Thoracic aorta (tissue), 2 donors: ENCODE data around the gene CDKN2AIP. TPM values are rescaled to one million over a fixed set of nuclear protein-coding genes. Genes with fewer than 3 reads are reported as not detected.

Source experiments
- ATAC-seq: fragments of 150-250 bp; one replicate; pipeline ENCODE4 v1.8.0; 2017; ENCODE audit warnings: low read depth; ENCODE audit not compliant: insufficient number of reproducible peaks, low FRiP score
- DNase-seq: peaks from one replicate; pipeline ENCODE4 v3.0.0-alpha.2; 2020; ENCODE audit warnings: low spot score
- H3K27ac ChIP-seq, 2 donors: fragments of 200-600 bp; sonication (generic); 1 replicate in 1 of 2; 2 replicates in 1 of 2; pipeline ENCODE4 v1.5.1; 2016; ENCODE audit warnings: mild to moderate bottlenecking in 2 of 2, moderate library complexity in 2 of 2
- H3K27me3 ChIP-seq: fragments of 200-600 bp; sonication (generic); replicated peaks from 2 replicates; pipeline ENCODE4 v1.6.0; 2016; ENCODE audit warnings: mild to moderate bottlenecking; ENCODE audit not compliant: insufficient read depth
- H3K36me3 ChIP-seq: fragments of 200-600 bp; sonication (generic); one replicate; pipeline ENCODE4 v1.5.1; 2016
- H3K4me1 ChIP-seq, 2 donors: fragments of 200-600 bp; sonication (generic); 1 replicate in 1 of 2; 2 replicates in 1 of 2; pipeline versions ENCODE4 v1.5.1 to v1.6.0; 2016; ENCODE audit warnings: low read depth in 2 of 2, mild to moderate bottlenecking in 1 of 2; ENCODE audit not compliant: control insufficient read depth in 1 of 2
- H3K4me3 ChIP-seq: fragments of 200-600 bp; sonication (generic); 2 replicates; pipeline ENCODE4 v1.5.1; 2016; ENCODE audit warnings: mild to moderate bottlenecking
- H3K9me3 ChIP-seq: fragments of 200-600 bp; sonication (generic); 2 replicates; pipeline ENCODE4 v1.5.1; 2016
- total RNA-seq, 2 donors: library from RNA; depleted of rRNA; stranded (reverse); fragments of >200 nt; gene quantifications; one replicate each; pipeline versions ENCODE4 v1.1.0 to v1.2.3, GENCODE V29; 2016
- TF ChIP-seq, protein P1 (sequence below): fragments of 200-600 bp; sonication (generic); IDR thresholded peaks from one replicate; pipeline ENCODE4 v1.5.1; 2019; ENCODE audit warnings: antibody characterized with exemption

Gene CDKN2AIP
- total RNA-seq, 2 donors from 2014 or later: 12.9 to 20.5 TPM

- Histone ChIP-seq H3K9me3 (no peaks in the 10 kb centered on the region), H3K27ac (no peak overlapping the region), H3K27me3 (no peaks in the 10 kb centered on the region), H3K4me1 (peaks cover 0 to 6% of the 10 kb centered on the region in 2 donors), H3K36me3 (no peaks in the 10 kb centered on the region), H3K4me3 (peak overlapping the region; percentile 89)
- ATAC-seq (no peak), DNase-seq (no peak)
- TF ChIP-seq, protein P1, sequence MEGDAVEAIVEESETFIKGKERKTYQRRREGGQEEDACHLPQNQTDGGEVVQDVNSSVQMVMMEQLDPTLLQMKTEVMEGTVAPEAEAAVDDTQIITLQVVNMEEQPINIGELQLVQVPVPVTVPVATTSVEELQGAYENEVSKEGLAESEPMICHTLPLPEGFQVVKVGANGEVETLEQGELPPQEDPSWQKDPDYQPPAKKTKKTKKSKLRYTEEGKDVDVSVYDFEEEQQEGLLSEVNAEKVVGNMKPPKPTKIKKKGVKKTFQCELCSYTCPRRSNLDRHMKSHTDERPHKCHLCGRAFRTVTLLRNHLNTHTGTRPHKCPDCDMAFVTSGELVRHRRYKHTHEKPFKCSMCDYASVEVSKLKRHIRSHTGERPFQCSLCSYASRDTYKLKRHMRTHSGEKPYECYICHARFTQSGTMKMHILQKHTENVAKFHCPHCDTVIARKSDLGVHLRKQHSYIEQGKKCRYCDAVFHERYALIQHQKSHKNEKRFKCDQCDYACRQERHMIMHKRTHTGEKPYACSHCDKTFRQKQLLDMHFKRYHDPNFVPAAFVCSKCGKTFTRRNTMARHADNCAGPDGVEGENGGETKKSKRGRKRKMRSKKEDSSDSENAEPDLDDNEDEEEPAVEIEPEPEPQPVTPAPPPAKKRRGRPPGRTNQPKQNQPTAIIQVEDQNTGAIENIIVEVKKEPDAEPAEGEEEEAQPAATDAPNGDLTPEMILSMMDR: peak; percentile 34
Observed at GRCh38 chr4:183398298-183399125, 45.9 kb upstream of the CDKN2AIP start.

DNA sequence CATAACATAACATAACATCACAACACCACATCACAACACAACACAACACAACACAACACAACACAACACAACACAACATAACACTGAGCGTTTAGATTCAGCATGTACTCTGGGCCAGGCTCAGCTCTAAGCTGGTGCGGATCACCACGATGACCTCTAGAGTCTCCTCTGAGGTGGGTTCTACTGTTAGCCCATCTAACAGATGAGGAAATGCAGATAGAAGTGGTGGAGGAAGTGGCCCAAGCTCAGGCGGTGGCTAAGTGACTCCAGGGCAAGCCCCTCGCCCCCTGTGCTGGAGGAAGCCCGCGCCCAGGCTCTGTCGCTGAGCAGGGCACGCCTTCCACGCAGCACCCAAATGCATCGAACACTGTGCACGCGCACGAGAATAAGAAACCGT lies 45.3 kb upstream of the CDKN2AIP start:
- H3K9me3 ChIP-seq: no peaks in the 10 kb centered on the region
- no peaks in the 10 kb centered on the region for H3K36me3 ChIP-seq
- ATAC-seq (no peak), DNase-seq (no peak)
- no peaks in the 10 kb centered on the region for H3K27me3 ChIP-seq
- TF ChIP-seq, protein P1: no peak
- no peak overlapping the region for H3K27ac ChIP-seq
- peaks cover 0 to 6% of the 10 kb centered on the region in 2 donors for H3K4me1 ChIP-seq
- H3K4me3 ChIP-seq: peak overlapping the region; percentile 89

DNA sequence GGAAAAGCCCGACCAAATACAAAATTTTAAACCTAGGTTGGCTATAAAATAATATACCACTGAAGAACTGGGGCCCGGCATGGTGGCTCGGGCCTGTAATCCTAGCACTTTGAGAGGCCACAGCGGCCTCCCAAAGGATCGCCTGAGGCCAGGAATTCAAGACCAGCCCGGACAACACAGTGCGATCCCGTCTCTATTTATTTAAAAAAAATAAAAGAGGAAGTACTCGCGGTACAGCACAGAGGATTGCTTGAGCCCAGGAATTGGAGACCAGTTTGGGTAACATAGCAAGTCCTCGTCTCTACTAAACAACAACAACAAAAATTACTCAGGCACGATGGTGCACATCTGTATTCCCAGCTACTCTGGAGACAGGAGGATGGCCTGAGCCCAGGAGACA lies 44.8 kb upstream of the CDKN2AIP start:
- Histone ChIP-seq H3K27ac (no peak overlapping the region), H3K4me3 (no peak overlapping the region), H3K9me3 (no peaks in the 10 kb centered on the region), H3K36me3 (no peaks in the 10 kb centered on the region), H3K27me3 (no peaks in the 10 kb centered on the region), H3K4me1 (peaks cover 0 to 6% of the 10 kb centered on the region in 2 donors)
- DNase-seq (no peak), ATAC-seq (no peak)
- TF ChIP-seq, protein P1: no peak

GRCh38 chr4:183400035-183400434 lies 44.4 kb upstream of the CDKN2AIP start:
- Histone ChIP-seq H3K9me3 (no peaks in the 10 kb centered on the region), H3K4me1 (peaks cover 0 to 6% of the 10 kb centered on the region in 2 donors), H3K27me3 (no peaks in the 10 kb centered on the region), H3K4me3 (no peak overlapping the region), H3K27ac (no peak overlapping the region), H3K36me3 (no peaks in the 10 kb centered on the region)
- TF ChIP-seq, protein P1: no peak
- DNase-seq: no peak
- no peak for ATAC-seq

DNA sequence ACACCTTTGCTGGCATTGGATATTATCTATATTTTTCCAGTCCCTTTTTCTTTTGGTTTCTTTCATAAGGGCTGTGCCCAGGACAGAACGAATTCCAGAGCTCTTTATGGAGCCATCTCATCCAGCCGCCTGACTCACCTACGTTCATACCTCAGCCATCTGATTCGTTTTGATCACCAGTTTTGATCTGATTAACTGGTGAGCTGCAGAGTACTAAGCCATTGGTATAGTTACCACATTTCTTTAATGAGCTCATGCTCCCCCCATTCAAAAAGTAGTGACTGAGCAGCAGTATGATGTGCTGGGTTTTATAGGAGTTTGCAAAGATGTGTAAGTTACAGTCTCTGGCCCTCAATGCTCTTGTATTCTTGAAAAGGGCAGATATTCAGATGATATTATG lies 43.0 kb upstream of the CDKN2AIP start:
- TF ChIP-seq, protein P1: no peak
- no peak overlapping the region for H3K27ac ChIP-seq
- no peaks in the 10 kb centered on the region for H3K36me3 ChIP-seq
- ATAC-seq: no peak
- H3K4me1 ChIP-seq: peaks cover 0 to 6% of the 10 kb centered on the region in 2 donors
- DNase-seq: no peak
- no peaks in the 10 kb centered on the region for H3K27me3 ChIP-seq
- H3K9me3 ChIP-seq: no peaks in the 10 kb centered on the region
- no peak overlapping the region for H3K4me3 ChIP-seq
